Liver (tissue), 9 donors: ENCODE data around the gene TTLL3. TPM values are rescaled to one million over a fixed set of nuclear protein-coding genes. Genes with fewer than 3 reads are reported as not detected.

Experiments
- DNase-seq: peaks from one replicate; pipeline ENCODE4 v3.0.0-alpha.2; 2017; ENCODE audit warnings: low spot score
- H3K27ac ChIP-seq, 2 donors: one replicate each; pipeline ENCODE4 v1.7.0; 2013; ENCODE audit warnings: inconsistent platforms in 2 of 2, low read length in 2 of 2, control low read depth in 1 of 2, low read depth in 1 of 2, mild to moderate bottlenecking in 1 of 2
- H3K27me3 ChIP-seq, 4 donors: one replicate each; pipeline versions ENCODE4 v1.6.1 to v1.7.0; 2013; ENCODE audit warnings: low read length in 3 of 4, inconsistent platforms in 1 of 4, mild to moderate bottlenecking in 1 of 4, moderate library complexity in 1 of 4; ENCODE audit not compliant: control insufficient read depth in 4 of 4, insufficient read depth in 4 of 4
- H3K36me3 ChIP-seq, 4 donors: one replicate each; pipeline versions ENCODE4 v1.6.1 to v1.7.0; 2013; ENCODE audit warnings: low read length in 3 of 4, mild to moderate bottlenecking in 3 of 4, low read depth in 1 of 4, moderate library complexity in 1 of 4; ENCODE audit not compliant: control insufficient read depth in 4 of 4, insufficient read depth in 3 of 4
- H3K4me1 ChIP-seq, 4 donors: one replicate each; pipeline versions ENCODE4 v1.6.1 to v1.7.0; 2013; ENCODE audit warnings: low read length in 3 of 4, mild to moderate bottlenecking in 3 of 4, moderate library complexity in 1 of 4; ENCODE audit not compliant: control insufficient read depth in 4 of 4, insufficient read depth in 4 of 4
- H3K4me3 ChIP-seq, 3 donors: one replicate each; pipeline versions ENCODE4 v1.6.1 to v1.7.0; 2013; ENCODE audit warnings: low read length in 3 of 3, control low read depth in 1 of 3, low read depth in 1 of 3, mild to moderate bottlenecking in 1 of 3
- H3K9ac ChIP-seq, 2 donors: one replicate each; pipeline ENCODE4 v1.7.0; 2013; ENCODE audit warnings: low read length in 2 of 2, mild to moderate bottlenecking in 2 of 2, moderate library complexity in 2 of 2, control low read depth in 1 of 2, low read depth in 1 of 2
- H3K9me3 ChIP-seq, 4 donors: one replicate each; pipeline versions ENCODE4 v1.6.1 to v1.7.0; 2013; ENCODE audit warnings: low read length in 3 of 4; ENCODE audit not compliant: control insufficient read depth in 4 of 4
- ATF3 ChIP-seq: IDR thresholded peaks from 2 replicates; pipeline ENCODE4 v1.6.1; 2016; ENCODE audit warnings: antibody characterized with exemption
- CTCF ChIP-seq: fragments of 150-350 bp; IDR thresholded peaks from 2 replicates; pipeline ENCODE4 v1.5.1; 2017; ENCODE audit warnings: improper control_type of control experiment, low read depth, low read length; ENCODE audit not compliant: missing input control
- EGR1 ChIP-seq, 2 donors: IDR thresholded peaks; 2 replicates each; pipeline ENCODE4 v1.6.1; 2016 to 2018; ENCODE audit warnings: antibody characterized with exemption in 2 of 2, low read depth in 2 of 2
- FOXA1 ChIP-seq: IDR thresholded peaks from 2 replicates; pipeline ENCODE4 v1.6.1; 2016; ENCODE audit warnings: antibody characterized with exemption
- FOXA2 ChIP-seq: IDR thresholded peaks from 2 replicates; pipeline ENCODE4 v1.6.1; 2016; ENCODE audit warnings: antibody characterized with exemption
- GABPA ChIP-seq, 2 donors: IDR thresholded peaks in 1 of 2; conservative IDR thresholded peaks in 1 of 2; 2 replicates each; pipeline ENCODE4 v1.6.1; 2016; ENCODE audit warnings: antibody characterized with exemption in 2 of 2, mild to moderate bottlenecking in 1 of 2, moderate library complexity in 1 of 2
- HNF4A ChIP-seq, 2 donors: conservative IDR thresholded peaks; 2 replicates each; pipeline ENCODE4 v1.6.1; 2016; ENCODE audit warnings: antibody characterized with exemption in 2 of 2, mild to moderate bottlenecking in 2 of 2
- HNF4G ChIP-seq: IDR thresholded peaks from 2 replicates; pipeline ENCODE4 v1.6.1; 2016; ENCODE audit warnings: antibody characterized with exemption
- JUND ChIP-seq, 2 donors: IDR thresholded peaks; 2 replicates each; pipeline ENCODE4 v1.6.1; 2016; ENCODE audit warnings: antibody characterized with exemption in 2 of 2
- NR2F2 ChIP-seq: IDR thresholded peaks from 2 replicates; pipeline ENCODE4 v1.6.1; 2016; ENCODE audit warnings: antibody characterized with exemption
- RAD21 ChIP-seq, 2 donors: IDR thresholded peaks; 2 replicates each; pipeline ENCODE4 v1.6.1; 2016; ENCODE audit warnings: antibody characterized with exemption in 2 of 2, mild to moderate bottlenecking in 2 of 2
- RXRA ChIP-seq, 2 donors: IDR thresholded peaks; 2 replicates each; pipeline ENCODE4 v1.6.1; 2017 to 2018; ENCODE audit warnings: antibody characterized with exemption in 2 of 2, mild to moderate bottlenecking in 1 of 2
- SP1 ChIP-seq: IDR thresholded peaks from 2 replicates; pipeline ENCODE4 v1.6.1; 2018; ENCODE audit warnings: antibody characterized with exemption, mild to moderate bottlenecking
- TAF1 ChIP-seq: conservative IDR thresholded peaks from 2 replicates; pipeline ENCODE4 v1.6.1; 2016; ENCODE audit warnings: antibody characterized with exemption, mild to moderate bottlenecking
- YY1 ChIP-seq: IDR thresholded peaks from 2 replicates; pipeline ENCODE4 v1.6.1; 2016; ENCODE audit warnings: antibody characterized with exemption, mild to moderate bottlenecking
- WGBS: extraction: QIAGEN DNeasy Blood & Tissue Kit; methylation state at CpG from one replicate; pipeline ENCODE4 v1.1.7; 2013; 5-methylcytosine and 5-hydroxymethylcytosine counted together
- polyA plus RNA-seq, 2 donors: library from polyadenylated mRNA; stranded (reverse) in 1 of 2; unstranded in 1 of 2; fragments of 200-250 nt in 1 of 2; fragments of >200 nt in 1 of 2; fragmentation: Nextera tagmentation in 1 of 2; extraction: Ambion mirVana in 1 of 2; gene quantifications; one replicate each; pipeline versions ENCODE4 v1.2.1 to v1.2.3, GENCODE V29; 2013 to 2015
- total RNA-seq, 2 donors: library from RNA; depleted of rRNA; stranded (reverse); fragments of >200 nt; gene quantifications; one replicate each; pipeline ENCODE4 v1.2.3, GENCODE V29; 2014
- TF ChIP-seq, protein P1 (sequence below): IDR thresholded peaks from 2 replicates; pipeline ENCODE4 v1.6.1; 2016; ENCODE audit warnings: antibody characterized with exemption, mild to moderate bottlenecking
- TF ChIP-seq, protein P2 (sequence below): IDR thresholded peaks from 2 replicates; pipeline ENCODE4 v1.6.1; 2016; ENCODE audit warnings: antibody characterized with exemption
- TF ChIP-seq, protein P3 (sequence below): IDR thresholded peaks from 2 replicates; pipeline ENCODE4 v1.6.1; 2016; ENCODE audit warnings: antibody characterized with exemption
- donor health status: healthy.
- donor health status: healthy.
- donor health status: healthy.
- donor health status: healthy.
- donor health status: healthy.

The TTLL3 gene
- total and polyA plus RNA-seq, 4 donors, result 2.8 to 19.6 (median 6.5) TPM

DNA sequence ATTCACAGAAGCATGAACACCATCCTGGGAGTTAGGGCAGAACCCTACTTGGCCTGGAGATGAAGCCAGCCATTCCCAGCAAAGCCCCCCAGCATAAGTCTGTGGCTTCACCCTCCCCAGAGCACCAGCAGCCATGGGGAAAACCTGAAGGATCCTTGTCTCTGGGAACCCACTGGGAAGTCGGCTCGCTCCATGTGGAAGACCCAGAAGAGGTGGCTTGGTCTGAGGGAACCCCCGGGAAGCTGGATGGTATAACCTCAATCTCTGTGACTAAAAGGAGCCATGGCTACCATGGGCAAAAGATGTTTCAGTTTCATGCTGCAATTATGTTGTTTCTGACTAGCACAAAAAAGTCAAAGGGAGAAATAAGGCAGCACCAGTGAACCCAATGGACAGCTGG is 45.5 kb downstream of the TTLL3 start:
- Histone ChIP-seq H3K9ac (no peak overlapping the region), H3K9me3 (no peaks in the 10 kb centered on the region), H3K4me3 (no peak overlapping the region), H3K27me3 (no peaks in the 10 kb centered on the region), H3K27ac (no peak overlapping the region), H3K4me1 (peaks cover 0 to 6% (median 4%) of the 10 kb centered on the region in 4 donors), H3K36me3 (no peaks in the 10 kb centered on the region)
- TF ChIP-seq RXRA (IDR thresholded peaks at IDR 0.05) (no peak), HNF4G (no peak), EGR1 (IDR thresholded peaks at IDR 0.05; ENCODE audit: low read depth in 2 of 2) (no peak), YY1 (no peak), FOXA1 (no peak), NR2F2 (no peak), JUND (IDR thresholded peaks at IDR 0.05) (no peak), FOXA2 (no peak), ATF3 (no peak), SP1 (no peak), TAF1 (no peak), RAD21 (IDR thresholded peaks at IDR 0.05) (no peak), CTCF (no peak), GABPA (IDR thresholded peaks at IDR 0.05 in 1 of 2, conservative IDR thresholded peaks at IDR 0.05 in 1 of 2) (no peak), HNF4A (conservative IDR thresholded peaks at IDR 0.05) (no peak)
- TF ChIP-seq, protein P1, sequence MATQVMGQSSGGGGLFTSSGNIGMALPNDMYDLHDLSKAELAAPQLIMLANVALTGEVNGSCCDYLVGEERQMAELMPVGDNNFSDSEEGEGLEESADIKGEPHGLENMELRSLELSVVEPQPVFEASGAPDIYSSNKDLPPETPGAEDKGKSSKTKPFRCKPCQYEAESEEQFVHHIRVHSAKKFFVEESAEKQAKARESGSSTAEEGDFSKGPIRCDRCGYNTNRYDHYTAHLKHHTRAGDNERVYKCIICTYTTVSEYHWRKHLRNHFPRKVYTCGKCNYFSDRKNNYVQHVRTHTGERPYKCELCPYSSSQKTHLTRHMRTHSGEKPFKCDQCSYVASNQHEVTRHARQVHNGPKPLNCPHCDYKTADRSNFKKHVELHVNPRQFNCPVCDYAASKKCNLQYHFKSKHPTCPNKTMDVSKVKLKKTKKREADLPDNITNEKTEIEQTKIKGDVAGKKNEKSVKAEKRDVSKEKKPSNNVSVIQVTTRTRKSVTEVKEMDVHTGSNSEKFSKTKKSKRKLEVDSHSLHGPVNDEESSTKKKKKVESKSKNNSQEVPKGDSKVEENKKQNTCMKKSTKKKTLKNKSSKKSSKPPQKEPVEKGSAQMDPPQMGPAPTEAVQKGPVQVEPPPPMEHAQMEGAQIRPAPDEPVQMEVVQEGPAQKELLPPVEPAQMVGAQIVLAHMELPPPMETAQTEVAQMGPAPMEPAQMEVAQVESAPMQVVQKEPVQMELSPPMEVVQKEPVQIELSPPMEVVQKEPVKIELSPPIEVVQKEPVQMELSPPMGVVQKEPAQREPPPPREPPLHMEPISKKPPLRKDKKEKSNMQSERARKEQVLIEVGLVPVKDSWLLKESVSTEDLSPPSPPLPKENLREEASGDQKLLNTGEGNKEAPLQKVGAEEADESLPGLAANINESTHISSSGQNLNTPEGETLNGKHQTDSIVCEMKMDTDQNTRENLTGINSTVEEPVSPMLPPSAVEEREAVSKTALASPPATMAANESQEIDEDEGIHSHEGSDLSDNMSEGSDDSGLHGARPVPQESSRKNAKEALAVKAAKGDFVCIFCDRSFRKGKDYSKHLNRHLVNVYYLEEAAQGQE, result no peak
- TF ChIP-seq, protein P2, sequence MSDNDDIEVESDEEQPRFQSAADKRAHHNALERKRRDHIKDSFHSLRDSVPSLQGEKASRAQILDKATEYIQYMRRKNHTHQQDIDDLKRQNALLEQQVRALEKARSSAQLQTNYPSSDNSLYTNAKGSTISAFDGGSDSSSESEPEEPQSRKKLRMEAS, result no peak
- TF ChIP-seq, protein P3, sequence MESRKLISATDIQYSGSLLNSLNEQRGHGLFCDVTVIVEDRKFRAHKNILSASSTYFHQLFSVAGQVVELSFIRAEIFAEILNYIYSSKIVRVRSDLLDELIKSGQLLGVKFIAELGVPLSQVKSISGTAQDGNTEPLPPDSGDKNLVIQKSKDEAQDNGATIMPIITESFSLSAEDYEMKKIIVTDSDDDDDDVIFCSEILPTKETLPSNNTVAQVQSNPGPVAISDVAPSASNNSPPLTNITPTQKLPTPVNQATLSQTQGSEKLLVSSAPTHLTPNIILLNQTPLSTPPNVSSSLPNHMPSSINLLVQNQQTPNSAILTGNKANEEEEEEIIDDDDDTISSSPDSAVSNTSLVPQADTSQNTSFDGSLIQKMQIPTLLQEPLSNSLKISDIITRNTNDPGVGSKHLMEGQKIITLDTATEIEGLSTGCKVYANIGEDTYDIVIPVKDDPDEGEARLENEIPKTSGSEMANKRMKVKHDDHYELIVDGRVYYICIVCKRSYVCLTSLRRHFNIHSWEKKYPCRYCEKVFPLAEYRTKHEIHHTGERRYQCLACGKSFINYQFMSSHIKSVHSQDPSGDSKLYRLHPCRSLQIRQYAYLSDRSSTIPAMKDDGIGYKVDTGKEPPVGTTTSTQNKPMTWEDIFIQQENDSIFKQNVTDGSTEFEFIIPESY, result no peak
- DNase-seq, result no peak
- WGBS, result 98% methylated on average over 3 of the region's 3 CpGs
